Measurements from ENCODE around the gene NEMP2. TPM values are rescaled to one million over a fixed set of nuclear protein-coding genes. Genes with fewer than 3 reads are reported as not detected.
"Not testable (repeated sequence)": the region's sequence is repeated elsewhere in the genome, so short reads cannot be mapped to it uniquely, and the experiment has no call there.

NEMP2 gene
- total RNA-seq, 1 experiment from 2014 or later = 46.0 TPM

GRCh38 chr2:190514676-190515075, 19.8 kb downstream of the NEMP2 start:
- no peaks in the 10 kb centered on the region for H3K9me3 Mint-ChIP-seq (ENCODE audit: unreplicated experiment)
- POLR2A ChIA-PET = interaction anchor here (0.6 to 1.2 kb wide), 3 partner anchors 11 to 100 kb away, joined by 3 to 5 read pairs (median 3); no protein-coding TSS in a partner anchor
- BruUV-seq (replicated peaks) = no TSS peak
- H3K4me3 Mint-ChIP-seq (ENCODE audit: unreplicated experiment) = no peak overlapping the region
- TF ChIP-seq CTCF (IDR thresholded peaks at IDR 0.05; ENCODE audit: unreplicated experiment) = no peak
- CTCF ChIA-PET = interaction anchor here (0.7 to 7.7 kb wide), 3 partner anchors 15 to 133 kb away, joined by 3 to 91 read pairs (median 4); no protein-coding TSS in a partner anchor
- H3K27ac Mint-ChIP-seq (ENCODE audit: low read depth, unreplicated experiment) = no peak overlapping the region
- H3K36me3 Mint-ChIP-seq (ENCODE audit: insufficient read depth, unreplicated experiment) = peaks cover 35% of the 10 kb centered on the region
- no peaks in the 10 kb centered on the region for H3K27me3 Mint-ChIP-seq (ENCODE audit: insufficient read depth, unreplicated experiment)
- DNase-seq (ENCODE audit: unreplicated experiment) = no peak
- intact Hi-C loops (cut with micrococcal nuclease) = loop anchor here (5.0 kb wide), 2 partner anchors 288 to 427 kb away; no protein-coding TSS in a partner anchor
- H3K4me1 Mint-ChIP-seq (ENCODE audit: insufficient read depth, unreplicated experiment) = no peaks in the 10 kb centered on the region

GRCh38 chr2:190513877-190514276, 20.6 kb downstream of the NEMP2 start:
- no peak for DNase-seq (ENCODE audit: unreplicated experiment)
- H3K27me3 Mint-ChIP-seq (ENCODE audit: insufficient read depth, unreplicated experiment) = no peaks in the 10 kb centered on the region
- intact Hi-C loops (cut with micrococcal nuclease) = loop anchor here (5.0 kb wide), 1 partner anchor 427 kb away; no protein-coding TSS in a partner anchor
- ChIA-PET CTCF (interaction anchor here (0.7 to 7.7 kb wide), 3 partner anchors 32 to 139 kb away, joined by 3 to 91 read pairs (median 3); no protein-coding TSS in a partner anchor), POLR2A (interaction anchor here (0.6 to 1.2 kb wide), 3 partner anchors 12 to 100 kb away, joined by 3 to 5 read pairs (median 3); no protein-coding TSS in a partner anchor)
- no TSS peak for BruUV-seq (replicated peaks)
- H3K36me3 Mint-ChIP-seq (ENCODE audit: insufficient read depth, unreplicated experiment) = peaks cover 41% of the 10 kb centered on the region
- no peaks in the 10 kb centered on the region for H3K4me1 Mint-ChIP-seq (ENCODE audit: insufficient read depth, unreplicated experiment)
- no peak overlapping the region for H3K27ac Mint-ChIP-seq (ENCODE audit: low read depth, unreplicated experiment)
- H3K9me3 Mint-ChIP-seq (ENCODE audit: unreplicated experiment) = no peaks in the 10 kb centered on the region
- H3K4me3 Mint-ChIP-seq (ENCODE audit: unreplicated experiment) = no peak overlapping the region
- TF ChIP-seq CTCF (IDR thresholded peaks at IDR 0.05; ENCODE audit: unreplicated experiment) = no peak

GRCh38 chr2:190512539-190513095, 21.9 kb downstream of the NEMP2 start:
- ChIA-PET CTCF (interaction anchor here (0.6 to 7.7 kb wide), 3 partner anchors 12 to 246 kb away, joined by 3 to 91 read pairs (median 3); no protein-coding TSS in a partner anchor), POLR2A (no interaction called here)
- H3K27me3 Mint-ChIP-seq (ENCODE audit: insufficient read depth, unreplicated experiment) = no peaks in the 10 kb centered on the region
- no peaks in the 10 kb centered on the region for H3K4me1 Mint-ChIP-seq (ENCODE audit: insufficient read depth, unreplicated experiment)
- H3K27ac Mint-ChIP-seq (ENCODE audit: low read depth, unreplicated experiment) = peak overlapping the region; percentile 27
- peaks cover 41% of the 10 kb centered on the region for H3K36me3 Mint-ChIP-seq (ENCODE audit: insufficient read depth, unreplicated experiment)
- no peaks in the 10 kb centered on the region for H3K9me3 Mint-ChIP-seq (ENCODE audit: unreplicated experiment)
- no peak for DNase-seq (ENCODE audit: unreplicated experiment)
- TF ChIP-seq CTCF (IDR thresholded peaks at IDR 0.05; ENCODE audit: unreplicated experiment) = no peak
- BruUV-seq (replicated peaks) = no TSS peak
- intact Hi-C loops (cut with micrococcal nuclease) = loop anchor here (5.0 kb wide), 1 partner anchor 425 kb away; no protein-coding TSS in a partner anchor
- H3K4me3 Mint-ChIP-seq (ENCODE audit: unreplicated experiment) = no peak overlapping the region

- intact Hi-C loops (cut with micrococcal nuclease) = loop anchor here (1.0 to 5.0 kb wide), 2 partner anchors 128 to 424 kb away; no protein-coding TSS in a partner anchor
- TF ChIP-seq CTCF (IDR thresholded peaks at IDR 0.05; ENCODE audit: unreplicated experiment) = peak; percentile 27
- CTCF ChIA-PET = interaction anchor here (0.6 to 7.7 kb wide), 13 partner anchors 27 to 423 kb away, joined by 3 to 91 read pairs (median 3); no protein-coding TSS in a partner anchor
- no peak overlapping the region for H3K27ac Mint-ChIP-seq (ENCODE audit: low read depth, unreplicated experiment)
- H3K27me3 Mint-ChIP-seq (ENCODE audit: insufficient read depth, unreplicated experiment) = no peaks in the 10 kb centered on the region
- BruUV-seq (replicated peaks) = no TSS peak
- peak; percentile 39 for DNase-seq (ENCODE audit: unreplicated experiment)
- no peak overlapping the region for H3K4me3 Mint-ChIP-seq (ENCODE audit: unreplicated experiment)
- H3K36me3 Mint-ChIP-seq (ENCODE audit: insufficient read depth, unreplicated experiment) = peaks cover 36% of the 10 kb centered on the region
- POLR2A ChIA-PET = interaction anchor here (0.7 kb wide), 1 partner anchor 19 kb away, joined by 3 read pairs; no protein-coding TSS in a partner anchor
- H3K4me1 Mint-ChIP-seq (ENCODE audit: insufficient read depth, unreplicated experiment) = peaks cover 6% of the 10 kb centered on the region
- H3K9me3 Mint-ChIP-seq (ENCODE audit: unreplicated experiment) = no peaks in the 10 kb centered on the region
Measured at GRCh38 chr2:190511104-190511503, 23.4 kb downstream of the NEMP2 start.

- H3K9me3 Mint-ChIP-seq (ENCODE audit: unreplicated experiment); H3K4me1 Mint-ChIP-seq (ENCODE audit: insufficient read depth, unreplicated experiment); POLR2A ChIA-PET; DNase-seq (ENCODE audit: unreplicated experiment); H3K4me3 Mint-ChIP-seq (ENCODE audit: unreplicated experiment); BruUV-seq (replicated peaks); H3K27ac Mint-ChIP-seq (ENCODE audit: low read depth, unreplicated experiment); H3K27me3 Mint-ChIP-seq (ENCODE audit: insufficient read depth, unreplicated experiment): not testable (repeated sequence)
- CTCF ChIA-PET = interaction anchor here (0.7 to 7.7 kb wide), 9 partner anchors 26 to 170 kb away, joined by 3 to 91 read pairs (median 5); no protein-coding TSS in a partner anchor
- intact Hi-C loops (cut with micrococcal nuclease) = loop anchor here (5.0 kb wide), 1 partner anchor 423 kb away; no protein-coding TSS in a partner anchor
- H3K36me3 Mint-ChIP-seq (ENCODE audit: insufficient read depth, unreplicated experiment) = peaks cover 42% of the 10 kb centered on the region
Measured at GRCh38 chr2:190509895-190510294, 24.6 kb downstream of the NEMP2 start.
